DOHH2 (cell line): ENCODE data around the gene BTBD1.

Experiments used
- H3F3A ChIP-seq: fragments of 200-600 bp; sonication (generic), shearing (Covaris generic); 2 replicates; pipeline ENCODE4 v1.6.0; 2016; ENCODE audit warnings: antibody characterized with exemption, mild to moderate bottlenecking; ENCODE audit not compliant: control insufficient read depth, insufficient read depth
- H3K27ac ChIP-seq: fragments of 200-600 bp; sonication (generic); 2 replicates; pipeline ENCODE4 v1.5.1; 2014; ENCODE audit warnings: low read depth, mild to moderate bottlenecking, low read length, moderate library complexity
- H3K27me3 ChIP-seq: fragments of 200-600 bp; sonication (generic); 2 replicates; pipeline ENCODE4 v1.6.1; 2014; ENCODE audit warnings: mild to moderate bottlenecking, low read length, mixed read lengths; ENCODE audit not compliant: control insufficient read depth
- H3K36me3 ChIP-seq: fragments of 200-600 bp; sonication (generic); 2 replicates; pipeline ENCODE4 v1.6.1; 2014; ENCODE audit warnings: mild to moderate bottlenecking, low read length, moderate library complexity, mixed read lengths; ENCODE audit not compliant: control insufficient read depth
- H3K4me1 ChIP-seq: fragments of 200-600 bp; sonication (generic); 2 replicates; pipeline ENCODE4 v1.6.1; 2014; ENCODE audit warnings: mild to moderate bottlenecking, low read length, mixed read lengths; ENCODE audit not compliant: control insufficient read depth
- H3K4me2 ChIP-seq: fragments of 200-600 bp; sonication (generic); 2 replicates; pipeline ENCODE4 v1.6.0; 2014; ENCODE audit warnings: mild to moderate bottlenecking, low read length, moderate library complexity
- H3K4me3 ChIP-seq: fragments of 200-600 bp; sonication (generic); 2 replicates; pipeline ENCODE4 v1.5.1; 2014; ENCODE audit warnings: mild to moderate bottlenecking, low read length, mixed read lengths
- H3K79me2 ChIP-seq: fragments of 200-600 bp; sonication (generic); 2 replicates; pipeline ENCODE4 v1.6.1; 2014; ENCODE audit warnings: mild to moderate bottlenecking, low read length, mixed read lengths; ENCODE audit not compliant: control insufficient read depth
- H3K9me2 ChIP-seq: fragments of 200-600 bp; sonication (generic); replicated peaks from 2 replicates; pipeline ENCODE4 v1.6.1; 2014; ENCODE audit warnings: mild to moderate bottlenecking, low read length, mixed read lengths; ENCODE audit not compliant: control insufficient read depth
- H3K9me3 ChIP-seq: fragments of 200-600 bp; sonication (generic); 2 replicates; pipeline ENCODE4 v1.6.1; 2014; ENCODE audit warnings: antibody characterized with exemption, low read length, mixed read lengths; ENCODE audit not compliant: control insufficient read depth, insufficient read depth
- H4K20me1 ChIP-seq: fragments of 200-600 bp; sonication (generic); 2 replicates; pipeline ENCODE4 v1.6.0; 2014; ENCODE audit warnings: low read depth, mild to moderate bottlenecking, antibody characterized with exemption, low read length, moderate library complexity; ENCODE audit not compliant: control insufficient read depth, insufficient read depth
- CTCF ChIP-seq: fragments of 200-600 bp; sonication (generic); IDR thresholded peaks from one replicate; pipeline ENCODE4 v1.5.1; 2014; ENCODE audit warnings: antibody characterized with exemption, mild to moderate bottlenecking, low read depth, low read length; ENCODE audit not compliant: poor library complexity, severe bottlenecking
- EZH2phosphoT487 ChIP-seq: fragments of 200-600 bp; sonication (generic); IDR thresholded peaks from 2 replicates; pipeline ENCODE4 v1.6.1; 2017; ENCODE audit warnings: borderline replicate concordance, mild to moderate bottlenecking, antibody characterized with exemption, low read length, moderate library complexity, mixed read lengths

Gene BTBD1

DNA sequence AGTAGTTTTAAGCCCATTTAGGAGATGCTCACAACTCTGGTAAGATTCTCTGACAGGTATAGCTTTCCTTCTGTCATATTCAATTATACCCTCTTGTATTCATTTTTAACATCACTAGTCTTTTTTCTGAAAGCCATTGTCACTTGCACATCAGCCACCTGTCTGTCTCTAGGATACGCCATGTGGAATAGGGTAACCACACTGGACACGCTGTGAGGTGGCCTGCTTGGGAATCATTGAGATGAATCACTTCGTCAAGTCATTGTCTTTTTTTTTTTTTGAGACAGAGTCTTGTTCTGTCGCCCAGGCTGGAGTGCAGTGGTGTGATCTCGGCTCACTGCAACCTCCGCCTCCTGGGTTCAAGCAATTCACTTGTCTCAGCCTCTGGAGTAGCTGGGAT lies 47.8 kb upstream of the BTBD1 start:
- Histone ChIP-seq H3K9me3 (no peaks in the 10 kb centered on the region), H3K27me3 (no peaks in the 10 kb centered on the region), H3K79me2 (no peaks in the 10 kb centered on the region), H3K9me2 (no peaks in the 10 kb centered on the region), H3K4me2 (no peak overlapping the region), H3K27ac (no peak overlapping the region), H3K36me3 (no peaks in the 10 kb centered on the region), H3F3A (no peaks in the 10 kb centered on the region), H3K4me3 (no peak overlapping the region), H4K20me1 (no peaks in the 10 kb centered on the region), H3K4me1 (no peaks in the 10 kb centered on the region)
- TF ChIP-seq EZH2phosphoT487 (no peak), CTCF (no peak)

DNA sequence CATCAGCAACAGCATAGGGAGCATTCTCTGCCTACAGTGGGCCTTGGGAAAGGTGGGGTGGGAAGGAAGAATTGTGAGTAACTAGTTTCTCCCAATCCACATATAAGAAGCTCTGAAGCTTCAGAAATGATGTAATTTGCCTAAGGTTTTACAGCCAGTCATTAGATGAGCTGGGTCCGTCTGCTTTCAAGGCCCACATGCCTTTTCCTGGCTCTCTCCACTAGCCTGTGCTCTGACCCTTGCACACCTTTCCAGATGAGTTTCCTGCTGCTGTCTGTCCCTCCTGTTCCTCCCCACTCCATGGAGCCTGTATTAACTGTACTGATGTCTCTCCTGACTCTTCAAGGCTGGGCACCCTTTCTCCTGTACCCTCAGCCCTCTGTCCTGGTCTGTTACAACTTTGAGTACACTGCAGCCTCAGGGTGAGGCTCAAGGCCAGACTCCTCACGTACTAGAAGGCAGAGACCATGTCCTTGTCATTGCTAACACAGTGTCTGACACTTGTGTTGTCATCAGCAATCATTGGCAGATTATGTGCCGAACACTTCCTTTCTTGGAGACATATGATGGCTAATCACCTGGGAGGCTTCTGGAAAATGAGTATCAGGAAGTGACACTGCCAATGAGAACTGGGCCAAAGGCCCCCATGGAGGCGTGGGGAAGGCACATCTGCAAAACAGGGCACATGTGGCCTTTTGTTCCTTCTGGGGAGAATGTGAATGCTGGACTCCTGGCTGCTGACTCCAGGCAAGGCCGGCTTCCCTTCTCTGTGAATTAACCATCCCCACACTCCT lies 47.0 kb upstream of the BTBD1 start:
- no peak overlapping the region for H3K4me2 ChIP-seq
- H3K9me2 ChIP-seq = no peaks in the 10 kb centered on the region
- no peaks in the 10 kb centered on the region for H3F3A ChIP-seq
- no peak for TF ChIP-seq CTCF
- TF ChIP-seq EZH2phosphoT487 = no peak
- H3K9me3 ChIP-seq = no peaks in the 10 kb centered on the region
- no peak overlapping the region for H3K4me3 ChIP-seq
- H3K36me3 ChIP-seq = no peaks in the 10 kb centered on the region
- H3K4me1 ChIP-seq = peaks cover under 1% of the 10 kb centered on the region
- H4K20me1 ChIP-seq = no peaks in the 10 kb centered on the region
- no peaks in the 10 kb centered on the region for H3K79me2 ChIP-seq
- H3K27me3 ChIP-seq = no peaks in the 10 kb centered on the region
- no peak overlapping the region for H3K27ac ChIP-seq

DNA sequence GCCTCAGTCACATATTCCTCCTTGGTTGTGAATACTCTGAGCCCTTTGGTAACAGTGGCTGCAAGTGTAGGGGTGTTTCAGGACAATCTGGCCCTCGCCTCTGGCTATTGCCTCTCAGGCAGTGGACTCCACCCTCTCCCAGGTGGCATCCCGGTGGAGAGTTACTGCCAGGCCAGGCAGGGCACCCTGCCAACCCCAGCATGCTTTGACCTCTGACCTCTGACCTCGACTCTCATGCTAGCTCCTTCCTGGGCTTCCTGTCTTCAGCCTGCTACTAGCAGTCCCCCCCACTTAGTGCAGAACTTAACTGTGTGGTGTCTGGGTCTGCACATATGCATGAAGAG lies 45.9 kb upstream of the BTBD1 start:
- H3F3A ChIP-seq = no peaks in the 10 kb centered on the region
- no peaks in the 10 kb centered on the region for H3K36me3 ChIP-seq
- TF ChIP-seq EZH2phosphoT487 (no peak), CTCF (no peak)
- no peaks in the 10 kb centered on the region for H3K79me2 ChIP-seq
- H4K20me1 ChIP-seq = no peaks in the 10 kb centered on the region
- H3K4me3 ChIP-seq = no peak overlapping the region
- peaks cover 12% of the 10 kb centered on the region for H3K4me1 ChIP-seq
- H3K27me3 ChIP-seq = peaks cover 4% of the 10 kb centered on the region; the same call in 1 of the 2 replicates
- H3K27ac ChIP-seq = no peak overlapping the region
- H3K4me2 ChIP-seq = no peak overlapping the region
- H3K9me2 ChIP-seq = no peaks in the 10 kb centered on the region
- no peaks in the 10 kb centered on the region for H3K9me3 ChIP-seq
